HG03159 (cell line): ENCODE measurements around the gene STOM.
"Not testable (repeated sequence)": the region's sequence is repeated elsewhere in the genome, so short reads cannot be mapped to it uniquely, and the experiment has no call there.

Source experiments
- ATAC-seq: cut with Tn5 transposase; IDR thresholded peaks from one replicate; pipeline ENCODE4 v1.9.1; 2021; ENCODE audit warnings: mild to moderate bottlenecking, moderate library complexity; ENCODE audit not compliant: unreplicated experiment

The STOM gene, protein sequence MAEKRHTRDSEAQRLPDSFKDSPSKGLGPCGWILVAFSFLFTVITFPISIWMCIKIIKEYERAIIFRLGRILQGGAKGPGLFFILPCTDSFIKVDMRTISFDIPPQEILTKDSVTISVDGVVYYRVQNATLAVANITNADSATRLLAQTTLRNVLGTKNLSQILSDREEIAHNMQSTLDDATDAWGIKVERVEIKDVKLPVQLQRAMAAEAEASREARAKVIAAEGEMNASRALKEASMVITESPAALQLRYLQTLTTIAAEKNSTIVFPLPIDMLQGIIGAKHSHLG

DNA sequence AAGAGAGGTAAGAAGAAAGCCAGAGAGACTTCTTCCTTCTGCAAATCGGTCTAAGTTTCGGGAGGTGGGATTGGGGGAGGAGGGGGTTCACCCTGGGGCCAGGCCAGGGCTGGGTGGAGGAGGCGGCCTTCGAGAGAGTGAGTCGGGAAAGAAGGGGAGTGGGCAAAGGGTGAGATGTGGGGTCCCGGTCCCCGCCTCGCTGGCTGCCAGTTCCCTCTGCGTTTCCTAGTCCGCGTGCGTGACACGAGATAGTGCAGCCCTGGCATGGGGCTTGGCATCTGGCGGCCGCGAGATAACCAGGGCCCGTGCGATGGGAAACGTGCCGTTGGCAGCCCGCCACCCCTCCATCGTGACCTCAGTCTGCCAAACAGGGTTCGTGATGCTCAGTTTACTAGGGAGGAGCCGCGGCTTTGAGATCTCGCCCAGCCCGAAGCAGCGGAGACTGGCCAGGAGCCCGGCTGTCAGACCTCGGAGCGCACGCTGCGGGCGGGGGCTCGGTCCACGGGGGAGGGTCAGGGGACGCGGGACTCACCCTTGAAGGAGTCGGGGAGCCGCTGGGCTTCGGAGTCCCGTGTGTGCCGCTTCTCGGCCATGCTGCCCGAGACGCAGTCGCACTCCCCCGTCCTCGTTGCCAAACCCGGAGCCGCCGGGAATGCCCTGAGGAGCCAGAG is at the start of gene STOM:
Gene STOM (minus strand): TSS at position 656 of the 671 bp plus-strand sequence. CDS start 63 bp downstream, at position 593.
- ATAC-seq: peak; percentile 63

DNA sequence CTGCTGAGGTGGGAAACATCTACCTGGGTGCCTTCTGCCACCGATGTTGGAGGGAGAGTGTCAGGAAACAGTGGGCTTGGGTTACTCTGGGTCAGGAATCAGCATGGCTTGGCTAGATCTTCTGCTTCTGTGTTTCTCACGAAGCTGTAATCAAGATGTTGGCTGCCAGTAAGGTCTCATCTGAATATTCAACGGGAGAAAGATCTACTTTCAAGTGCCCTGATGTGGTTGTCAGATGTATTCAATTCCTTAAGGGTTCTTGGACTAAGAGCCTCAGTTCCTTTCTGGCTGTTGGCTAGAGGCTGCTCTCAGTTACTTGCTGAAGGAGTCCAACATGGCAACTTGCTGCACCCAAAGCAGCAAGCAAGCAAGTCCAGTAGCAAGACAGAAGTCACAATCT is 41.9 kb upstream of the STOM start:
- no peak for ATAC-seq

DNA sequence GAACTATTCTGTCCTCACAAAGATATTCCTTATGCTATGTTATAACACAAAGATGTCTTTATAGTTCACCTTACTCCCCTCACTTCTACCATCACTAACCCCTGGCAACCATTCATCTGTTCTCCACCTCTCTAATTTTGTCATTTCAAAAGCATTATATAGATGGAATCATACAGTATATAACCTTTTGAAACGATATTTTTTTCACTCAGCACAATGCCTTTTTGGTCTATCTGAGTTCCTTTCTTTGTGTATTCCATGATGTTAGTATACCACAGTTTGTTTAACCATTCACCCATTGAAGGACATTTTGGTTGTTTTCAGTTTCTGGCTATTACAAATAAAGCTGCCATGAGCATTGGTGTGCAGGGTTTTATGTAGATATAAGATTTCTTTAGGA is 35.8 kb upstream of the STOM start:
- no peak for ATAC-seq

DNA sequence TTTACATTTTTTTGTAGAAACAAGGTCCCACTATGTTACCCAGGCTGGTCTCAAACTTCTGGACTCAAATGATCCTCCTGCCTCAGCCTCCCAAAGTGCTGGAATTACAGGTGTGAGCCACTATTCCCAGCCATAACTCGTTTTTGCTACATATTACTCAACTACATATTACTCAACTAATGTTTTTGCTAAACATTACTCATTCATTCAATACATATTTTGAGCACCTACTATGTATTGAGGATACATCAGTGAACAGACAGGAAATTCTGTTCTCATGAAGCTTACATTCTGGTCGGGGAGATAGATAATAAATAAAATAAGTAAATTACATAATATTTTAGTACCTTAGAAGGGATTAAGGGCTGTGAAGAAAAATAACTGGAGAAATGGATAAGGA is 34.9 kb upstream of the STOM start:
- ATAC-seq: no peak

DNA sequence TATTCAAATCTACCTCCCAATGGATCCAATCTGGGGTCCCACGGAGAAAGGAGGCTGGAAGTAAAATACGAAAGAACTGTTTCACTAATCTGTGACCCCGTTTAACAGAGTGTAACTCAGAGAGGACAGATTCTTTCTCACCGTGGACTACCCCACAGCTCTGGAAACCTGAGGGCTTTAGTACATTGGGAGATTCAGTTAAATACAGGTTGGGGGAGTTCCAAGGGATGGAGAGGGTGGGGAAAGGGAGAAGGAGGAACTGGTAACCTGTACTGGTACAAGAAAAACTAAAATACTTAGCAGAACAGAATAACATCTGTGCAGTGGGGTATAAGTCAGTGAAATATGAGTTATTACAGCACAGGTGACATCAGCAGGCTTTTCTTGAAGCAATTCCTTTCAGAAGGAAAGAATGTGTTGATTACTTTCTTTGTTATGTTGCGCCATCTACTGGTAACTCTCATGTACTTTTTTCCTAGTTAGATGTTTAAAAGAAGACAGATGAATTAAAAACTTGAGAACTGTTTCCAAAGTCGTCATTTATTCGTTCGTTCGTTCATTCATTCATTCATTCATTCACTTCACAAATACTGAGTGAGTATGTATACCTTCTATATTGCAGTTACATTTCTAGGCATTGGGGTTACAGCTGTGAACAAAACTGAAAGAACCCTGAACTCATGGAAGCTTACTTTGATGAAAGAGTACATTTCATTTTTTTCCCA is 30.0 kb upstream of the STOM start:
- ATAC-seq: no peak

DNA sequence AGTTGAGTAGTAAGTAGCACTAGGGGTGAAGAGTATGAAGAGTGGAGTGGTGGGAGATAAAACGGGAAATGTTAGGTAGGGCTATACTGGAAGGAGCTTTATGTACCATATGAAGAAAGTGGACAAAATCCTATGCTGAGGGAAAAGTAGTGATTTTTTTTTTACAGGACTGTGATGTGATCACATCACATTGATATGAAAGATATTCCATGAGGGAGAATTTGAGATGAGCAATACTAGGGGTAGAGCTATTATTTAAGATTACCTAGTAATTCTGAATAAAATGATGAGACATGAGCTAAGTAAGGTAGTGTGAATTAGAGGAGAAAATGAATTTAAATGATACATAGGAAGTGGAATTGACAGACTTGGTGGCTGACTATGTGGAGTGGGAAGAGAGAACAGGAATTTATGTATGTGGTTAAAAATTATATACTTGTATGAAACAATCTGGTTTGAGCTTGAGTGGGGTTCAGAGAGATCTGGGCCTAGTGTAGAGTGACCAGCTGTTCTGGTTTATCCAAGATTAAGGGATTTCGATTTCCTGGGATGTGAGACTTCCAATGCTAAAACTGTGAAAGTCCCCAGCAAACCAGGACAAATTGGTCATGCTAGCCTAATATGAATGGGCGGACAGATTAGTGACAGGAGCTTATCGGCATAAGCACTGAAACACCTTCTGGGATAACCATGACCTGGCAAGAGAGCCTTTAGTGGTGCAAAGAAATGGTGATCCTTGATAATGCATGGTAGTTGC is 29.3 kb upstream of the STOM start:
- no peak for ATAC-seq

DNA sequence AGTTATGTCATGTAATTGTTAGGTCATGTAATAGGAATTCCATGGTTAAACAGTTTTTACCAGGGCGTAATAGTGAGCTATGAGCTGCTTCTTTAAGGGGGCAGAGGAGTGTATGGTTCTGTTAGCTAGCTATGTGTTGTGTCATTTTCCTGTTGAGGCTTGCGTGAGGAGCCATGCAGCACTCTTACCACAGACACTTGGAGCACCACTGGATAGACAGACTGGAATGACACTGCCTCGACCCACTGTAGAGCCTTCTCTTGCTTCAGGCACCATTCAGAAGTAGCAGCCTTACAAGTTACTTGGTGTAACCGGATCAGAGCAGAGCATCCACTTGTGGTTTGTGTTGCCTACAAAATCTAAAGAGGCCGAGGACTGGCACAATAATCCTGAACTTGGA is 28.3 kb upstream of the STOM start:
- no peak for ATAC-seq

DNA sequence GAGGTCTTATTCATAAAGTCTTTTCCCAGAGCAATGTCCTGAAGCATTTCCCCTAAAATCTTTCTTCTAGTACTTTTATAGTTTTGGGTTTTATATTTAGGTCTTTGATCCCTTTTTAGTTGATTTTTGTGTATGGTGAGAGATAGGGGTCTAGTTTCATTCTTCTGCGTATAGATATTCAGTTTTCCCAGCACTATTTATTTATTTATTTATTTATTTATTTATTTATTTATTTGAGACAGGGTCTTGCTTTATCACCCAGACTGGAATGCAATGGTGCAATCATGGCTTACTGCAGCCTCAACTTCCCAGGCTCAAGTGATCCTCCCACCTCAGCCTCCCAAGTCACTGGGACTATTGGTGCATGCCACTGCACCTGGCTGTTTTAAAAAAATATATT is 27.2 kb upstream of the STOM start:
- ATAC-seq: not testable (repeated sequence)

DNA sequence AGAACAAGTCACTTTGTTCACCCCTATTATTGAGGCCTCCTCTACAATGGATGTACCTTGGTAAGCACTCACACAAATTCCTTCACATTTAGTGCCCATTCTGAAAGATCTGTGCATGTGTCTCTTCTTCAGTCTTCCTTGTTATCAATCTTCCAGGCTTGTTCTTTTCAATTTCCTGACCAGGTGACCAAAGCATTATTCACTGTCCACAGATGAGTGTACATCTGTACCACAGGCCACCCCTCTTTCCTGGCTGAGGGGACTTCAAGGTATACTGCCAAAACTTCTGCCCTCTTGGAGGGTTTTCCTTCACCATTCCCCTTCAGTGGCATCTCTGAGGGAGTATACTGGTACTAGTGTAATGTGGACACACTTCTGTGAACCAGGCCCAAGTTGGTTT is 25.5 kb upstream of the STOM start:
- ATAC-seq: no peak

DNA sequence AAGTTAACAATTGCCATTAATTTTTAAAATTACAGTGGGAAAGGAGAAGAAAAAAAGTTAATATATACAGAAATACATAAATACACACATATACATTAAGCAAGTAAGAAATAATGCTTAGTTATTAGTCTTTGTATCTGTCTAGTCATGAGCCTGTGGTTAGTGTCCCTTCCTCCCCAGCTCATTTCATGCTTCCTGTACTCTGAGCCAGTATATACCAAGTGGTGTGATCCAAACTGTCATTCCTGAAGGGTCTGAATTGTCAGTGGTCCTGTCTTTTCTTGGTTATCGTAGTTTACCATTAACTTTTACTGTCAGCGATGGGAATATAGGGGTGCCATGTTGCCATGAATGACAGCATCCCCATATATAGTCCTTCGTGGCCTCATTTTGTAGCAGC is 24.2 kb upstream of the STOM start:
- no peak for ATAC-seq

DNA sequence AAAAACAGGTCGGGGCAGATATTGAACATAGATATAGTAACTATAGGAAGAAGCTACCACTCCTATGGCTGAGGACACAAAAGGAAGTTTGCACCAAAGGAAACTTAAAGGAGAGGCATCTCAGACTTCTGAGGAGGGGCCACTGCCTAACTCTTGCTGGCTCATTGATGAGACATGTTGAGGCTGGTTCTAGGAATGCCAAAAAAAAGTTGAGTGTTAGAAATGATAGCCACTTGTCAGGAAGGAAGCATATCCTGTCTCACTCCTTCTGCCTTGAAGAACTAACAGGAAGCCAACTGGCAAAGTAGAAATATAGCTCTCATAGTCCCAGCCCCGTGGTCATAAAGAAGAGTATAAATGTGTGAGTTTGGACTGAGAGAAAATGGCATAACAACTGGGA is 23.3 kb upstream of the STOM start:
- no peak for ATAC-seq

DNA sequence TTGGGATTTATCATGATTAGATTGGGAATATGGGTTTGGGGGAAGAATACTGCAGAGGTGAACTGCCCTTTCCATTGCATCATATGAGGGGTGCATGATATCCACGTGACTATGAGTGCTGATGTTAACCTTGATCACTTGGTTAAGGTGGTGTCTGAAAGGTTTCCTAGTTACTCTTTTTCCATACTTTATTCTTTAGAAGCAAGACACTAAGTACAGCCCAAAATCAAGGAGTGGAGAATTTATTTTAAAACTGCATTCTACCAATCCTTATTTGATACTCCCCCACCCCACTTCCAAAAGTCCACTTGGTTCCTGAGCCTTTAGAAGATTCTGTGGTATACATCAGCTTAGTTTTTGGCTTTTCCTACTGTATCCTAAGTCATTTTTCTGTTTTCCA is 20.3 kb upstream of the STOM start:
- ATAC-seq: no peak

DNA sequence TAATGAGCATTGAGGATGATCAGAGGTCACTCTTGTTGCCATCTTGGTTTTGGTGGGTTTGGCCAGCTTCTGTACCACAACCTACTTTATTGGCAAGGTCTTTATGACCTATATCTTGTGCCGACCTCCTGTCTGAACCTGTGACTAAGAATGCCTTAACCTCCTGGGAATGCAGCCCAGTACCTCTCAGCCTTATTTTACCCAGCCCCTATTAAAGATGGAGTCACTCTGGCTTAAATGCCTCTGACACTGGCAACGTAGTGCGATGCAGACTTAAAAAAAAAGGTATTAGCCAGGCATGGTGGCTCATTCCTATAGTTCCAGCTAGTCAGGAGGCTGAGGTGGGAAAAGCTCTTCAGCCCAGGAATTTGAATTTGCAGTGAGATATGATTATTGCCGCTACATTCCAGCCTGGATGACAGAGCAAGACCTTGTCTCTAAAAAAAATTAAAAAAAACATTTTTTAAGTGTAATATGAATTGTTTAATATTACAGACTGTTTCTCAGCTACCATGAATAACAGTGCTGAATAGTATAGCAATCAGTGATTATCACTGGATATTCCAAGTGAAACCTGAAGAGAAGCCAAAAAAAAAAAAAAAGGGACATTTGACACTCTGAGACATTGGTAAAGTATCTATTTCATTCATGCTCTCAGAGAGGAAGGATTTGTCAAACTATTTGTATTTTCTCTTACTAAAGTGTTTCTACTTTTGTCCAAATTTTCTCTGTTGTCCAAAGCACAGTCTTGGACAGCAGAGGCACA is 18.3 kb upstream of the STOM start:
- no peak for ATAC-seq

DNA sequence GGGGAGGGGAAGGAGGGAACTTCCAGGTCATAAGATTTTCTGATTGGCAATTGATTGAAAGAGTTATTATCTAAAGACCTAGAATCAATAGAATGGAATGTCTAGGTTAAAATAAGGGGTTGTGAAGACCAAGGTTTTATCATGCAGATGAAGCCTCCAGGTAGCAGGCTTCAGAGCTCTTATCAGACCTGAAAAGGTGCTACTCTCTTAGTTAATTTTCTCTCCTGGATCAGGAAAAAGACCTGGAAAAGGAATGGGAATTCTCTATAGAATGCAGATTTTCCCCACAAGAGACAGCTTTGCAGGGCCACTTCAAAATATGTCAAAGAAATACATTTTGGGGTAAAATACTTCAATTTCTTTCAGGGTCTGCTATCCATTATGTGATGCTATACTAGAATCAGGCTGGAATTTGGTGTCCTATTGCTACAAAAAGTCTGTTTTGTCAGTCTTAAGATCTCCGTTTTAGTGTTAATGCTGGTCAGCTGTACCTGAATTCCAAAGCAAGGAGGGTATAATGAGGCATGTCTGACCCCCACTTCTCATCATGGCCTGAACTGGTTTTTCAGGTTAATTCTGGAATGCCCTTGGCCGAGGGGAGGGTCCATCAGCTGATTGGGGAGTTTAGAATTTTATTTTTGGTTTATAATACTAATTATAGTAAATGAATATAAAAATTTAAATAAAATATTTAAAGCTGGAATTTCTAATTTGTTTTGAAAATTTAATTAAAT is 16.6 kb upstream of the STOM start:
- ATAC-seq: no peak

DNA sequence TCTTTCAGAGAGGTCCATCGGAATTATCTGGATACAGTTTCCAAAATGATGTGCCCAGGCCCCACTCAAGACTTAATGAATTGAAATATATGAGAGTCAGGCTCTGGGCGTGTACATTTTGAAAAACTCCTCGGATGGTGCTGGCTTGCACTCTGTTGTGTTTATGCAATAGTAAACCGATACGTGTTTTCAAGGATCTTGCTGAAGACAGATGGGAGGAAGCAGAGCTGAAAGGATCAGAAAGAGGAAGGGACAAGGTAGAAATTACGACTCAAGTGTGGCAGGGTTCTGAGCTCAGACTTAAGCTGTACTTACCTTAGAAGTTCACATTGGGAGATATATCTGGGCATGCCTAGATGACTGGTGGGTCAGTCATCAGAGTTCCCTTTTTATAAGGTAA is 13.7 kb upstream of the STOM start:
- ATAC-seq: no peak

DNA sequence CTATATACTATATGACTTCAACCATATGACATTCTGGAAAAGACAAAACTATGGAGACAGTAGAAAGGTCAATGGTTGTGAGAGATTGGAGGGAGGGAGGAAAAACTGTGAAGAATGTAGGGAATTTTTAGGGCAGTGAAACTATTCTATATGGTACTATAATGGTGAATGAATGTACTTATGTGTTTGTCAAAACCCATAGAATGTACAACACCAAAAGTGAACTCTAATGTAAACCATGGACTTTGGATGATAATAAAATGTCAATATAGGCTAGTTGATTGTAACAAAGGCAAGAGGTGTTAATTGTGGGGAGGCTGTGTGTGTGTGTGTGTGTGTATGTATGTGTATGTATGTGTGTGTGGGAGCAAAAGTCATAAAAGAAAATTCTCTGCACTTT is 10.8 kb upstream of the STOM start:
- no peak for ATAC-seq

DNA sequence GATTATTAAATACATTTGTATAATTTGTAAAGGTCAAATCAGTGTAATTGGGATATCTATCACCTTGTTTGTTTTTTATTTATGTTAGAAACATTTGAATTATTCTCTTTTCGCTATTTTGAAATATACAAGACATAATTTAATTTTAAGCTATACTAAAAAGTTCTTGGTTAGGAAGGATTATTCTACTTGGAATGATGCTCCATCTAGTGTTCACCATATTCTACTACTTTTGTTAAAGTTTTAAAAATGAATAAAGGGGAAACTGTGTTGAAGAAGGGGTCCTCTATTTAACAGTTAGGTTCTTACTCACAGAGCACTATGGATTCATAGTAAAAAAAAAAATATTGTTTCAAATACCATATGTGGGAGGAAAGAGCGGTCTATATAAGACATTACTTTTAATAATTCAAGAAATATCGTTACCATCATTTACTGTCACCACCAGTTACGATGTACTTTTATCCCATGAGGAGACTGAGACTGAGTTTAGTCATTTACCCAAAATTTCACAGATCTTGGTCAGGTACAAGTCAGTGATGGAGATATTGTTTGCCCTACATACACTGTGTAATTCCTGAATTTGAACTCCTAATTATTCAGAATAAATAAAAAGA is 6.3 kb upstream of the STOM start:
- ATAC-seq: no peak

DNA sequence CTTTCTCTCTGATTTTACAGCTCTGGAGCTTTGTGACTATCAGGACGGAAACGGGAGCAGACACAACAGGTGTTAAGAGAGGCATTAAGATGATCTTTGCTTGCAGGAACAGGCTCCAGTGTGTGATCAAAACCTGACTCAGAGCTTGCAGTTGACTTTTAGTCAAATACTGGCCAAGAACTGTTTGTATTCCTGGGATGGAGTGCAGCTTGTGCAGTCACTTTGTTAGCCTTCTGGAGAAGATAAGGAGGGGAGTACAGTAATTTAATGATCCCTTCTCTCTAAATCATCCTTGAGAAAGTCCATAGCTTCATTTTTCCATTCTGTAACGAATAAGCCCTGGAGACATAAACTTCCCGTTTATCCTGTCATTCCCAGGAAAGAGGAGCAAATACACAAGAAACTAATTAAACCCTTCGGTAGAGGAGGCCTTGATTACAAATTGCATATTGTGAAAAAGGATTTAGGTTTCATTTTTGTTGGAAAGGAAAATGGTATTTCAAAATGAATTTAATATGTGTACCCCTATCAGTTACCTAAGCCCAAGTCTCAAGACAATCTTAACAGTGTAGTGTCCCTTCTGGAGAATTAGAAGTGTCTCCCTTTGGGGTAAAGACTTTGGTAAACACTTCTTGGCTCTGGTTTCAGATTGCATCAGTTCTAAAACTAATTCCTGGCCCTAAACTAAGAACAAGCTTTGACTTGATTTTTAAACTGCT is 3.1 kb upstream of the STOM start:
- ATAC-seq: no peak
